H1 (cell line): Measurements from ENCODE around the gene RCBTB1. TPM values are rescaled to one million over a fixed set of nuclear protein-coding genes. Genes with fewer than 3 reads are reported as not detected.

ENCODE experiments used
- CHD1 ChIP-seq: IDR thresholded peaks from 2 replicates; pipeline ENCODE4 v1.6.1; 2012; ENCODE audit warnings: low read depth, low read length, improper control_type of control experiment
- SAP30 ChIP-seq: fragments of 300-600 bp; sonication (generic); IDR thresholded peaks from 2 replicates; pipeline ENCODE4 v1.7.1; 2012; ENCODE audit warnings: low read length, moderate library complexity, mild to moderate bottlenecking, inconsistent platforms; ENCODE audit not compliant: insufficient read depth, insufficient replicate concordance
- USF2 ChIP-seq: IDR thresholded peaks from 2 replicates; pipeline ENCODE4 v1.6.1; 2011; ENCODE audit warnings: low read length, improper control_type of control experiment
- polyA plus RNA-seq, 7 experiments: library from polyadenylated mRNA; depleted of rRNA in 3 of 7; stranded (reverse) in 5 of 7; unstranded in 2 of 7; fragments of >200 nt in 5 of 7; fragments of 200-250 nt in 2 of 7; gene quantifications; 1 replicate in 5 of 7; 2 replicates in 1 of 7; 4 replicates in 1 of 7; pipeline versions ENCODE4 v1.2.1 to v1.2.3, GENCODE V29; 2011 to 2013; ENCODE audit warnings: missing spikeins in 2 of 7, mixed read lengths in 2 of 7
- total RNA-seq: library from RNA; stranded (reverse); fragmentation: NEBNext Ultra II Directional; extraction: Animal tissue kit (Norgen Biotek cat#: 25700); gene quantifications from 2 replicates; pipeline ENCODE4 v1.2.1, GENCODE V29; 2021

The RCBTB1 gene
- total and polyA plus RNA-seq, 2 of the 8 experiments (the other 6 are each of a cell fraction or from before 2014, with no cell fraction given) = 13.7 to 29.8 TPM

GRCh38 chr13:49616676-49617065, 31.3 kb upstream of the RCBTB1 start (continued):
- no peak for TF ChIP-seq USF2
- TF ChIP-seq CHD1 = no peak
- no peak for TF ChIP-seq SAP30
